ENCODE results near the gene MIER2. TPM values are rescaled to one million over a fixed set of nuclear protein-coding genes. Genes with fewer than 3 reads are reported as not detected.

Gene MIER2
- total RNA-seq, 1 donor from 2014 or later = 47.3 TPM

DNA sequence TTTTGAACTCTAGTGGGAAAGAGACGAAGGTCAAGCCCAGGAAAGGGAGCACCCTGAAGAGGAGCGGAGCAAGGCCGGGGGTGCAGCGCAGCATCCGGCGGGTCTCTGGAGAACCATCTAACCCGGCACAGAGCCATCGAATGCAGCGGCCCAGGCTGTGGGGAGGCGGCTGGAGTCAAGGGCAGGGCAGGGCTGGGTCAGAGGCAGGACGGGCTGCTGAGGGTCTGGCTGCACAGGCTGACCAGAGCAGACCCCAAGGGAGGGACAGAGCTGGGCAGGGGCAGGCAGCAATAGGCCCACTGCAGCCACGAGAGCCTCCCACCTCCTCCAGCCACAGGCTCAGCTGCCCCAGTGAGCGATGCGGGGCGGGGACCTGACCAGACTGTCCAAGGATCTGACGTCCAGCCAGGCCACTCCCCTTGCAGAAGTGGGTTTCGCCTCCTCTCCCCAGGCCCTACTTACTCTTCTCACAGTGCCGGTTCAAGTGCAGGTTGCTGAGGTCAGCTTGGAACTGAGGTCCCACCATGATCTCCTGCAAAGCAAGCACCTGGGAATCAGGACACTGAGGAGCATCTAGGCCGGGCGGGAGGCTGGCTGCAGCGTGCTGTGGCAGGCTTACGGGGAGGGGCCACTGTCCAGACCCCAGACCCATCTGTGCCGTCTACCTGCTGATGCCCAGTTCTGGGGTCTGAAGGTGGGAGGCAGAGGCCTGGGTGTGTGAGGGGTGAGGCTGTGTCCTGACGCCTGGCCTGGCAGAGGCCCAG lies 19.2 kb downstream of the MIER2 start:
- peaks cover 5% of the 10 kb centered on the region for H3K27me3 Mint-ChIP-seq (ENCODE audit: unreplicated experiment)
- H3K36me3 Mint-ChIP-seq (ENCODE audit: unreplicated experiment) = peaks cover 27% of the 10 kb centered on the region
- no peak overlapping the region for H3K27ac Mint-ChIP-seq (ENCODE audit: unreplicated experiment)
- no peaks in the 10 kb centered on the region for H3K4me1 Mint-ChIP-seq (ENCODE audit: low read depth, unreplicated experiment)
- H3K4me3 Mint-ChIP-seq (ENCODE audit: unreplicated experiment) = no peak overlapping the region
- TF ChIP-seq, protein P1, sequence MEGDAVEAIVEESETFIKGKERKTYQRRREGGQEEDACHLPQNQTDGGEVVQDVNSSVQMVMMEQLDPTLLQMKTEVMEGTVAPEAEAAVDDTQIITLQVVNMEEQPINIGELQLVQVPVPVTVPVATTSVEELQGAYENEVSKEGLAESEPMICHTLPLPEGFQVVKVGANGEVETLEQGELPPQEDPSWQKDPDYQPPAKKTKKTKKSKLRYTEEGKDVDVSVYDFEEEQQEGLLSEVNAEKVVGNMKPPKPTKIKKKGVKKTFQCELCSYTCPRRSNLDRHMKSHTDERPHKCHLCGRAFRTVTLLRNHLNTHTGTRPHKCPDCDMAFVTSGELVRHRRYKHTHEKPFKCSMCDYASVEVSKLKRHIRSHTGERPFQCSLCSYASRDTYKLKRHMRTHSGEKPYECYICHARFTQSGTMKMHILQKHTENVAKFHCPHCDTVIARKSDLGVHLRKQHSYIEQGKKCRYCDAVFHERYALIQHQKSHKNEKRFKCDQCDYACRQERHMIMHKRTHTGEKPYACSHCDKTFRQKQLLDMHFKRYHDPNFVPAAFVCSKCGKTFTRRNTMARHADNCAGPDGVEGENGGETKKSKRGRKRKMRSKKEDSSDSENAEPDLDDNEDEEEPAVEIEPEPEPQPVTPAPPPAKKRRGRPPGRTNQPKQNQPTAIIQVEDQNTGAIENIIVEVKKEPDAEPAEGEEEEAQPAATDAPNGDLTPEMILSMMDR (IDR thresholded peaks at IDR 0.05; ENCODE audit: partially characterized antibody, unreplicated experiment) = no peak
- H3K9me3 Mint-ChIP-seq (ENCODE audit: unreplicated experiment) = peaks cover 7% of the 10 kb centered on the region
- no peak for DNase-seq

DNA sequence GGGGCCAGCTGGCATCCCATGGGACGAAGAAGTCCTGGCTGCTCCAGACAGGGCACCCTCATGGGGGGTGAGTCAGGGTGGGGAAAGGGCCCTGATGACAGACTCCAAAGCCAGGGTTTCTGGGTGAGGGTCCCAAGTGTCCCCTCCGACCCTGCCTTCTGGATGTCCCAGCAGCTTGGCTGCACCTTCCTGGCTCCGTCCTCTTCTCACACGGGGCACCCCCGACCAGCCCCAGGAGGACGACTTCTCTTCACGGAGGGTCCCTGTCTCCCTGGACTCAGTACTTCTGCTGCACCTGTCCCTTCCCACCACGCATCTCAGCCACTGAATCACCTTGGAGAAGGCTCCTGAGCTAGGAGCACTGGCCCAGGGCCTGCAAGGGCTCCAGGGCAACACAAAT lies 19.9 kb downstream of the MIER2 start:
- TF ChIP-seq, protein P1 (IDR thresholded peaks at IDR 0.05; ENCODE audit: partially characterized antibody, unreplicated experiment) = no peak
- Mint-ChIP-seq H3K4me1 (ENCODE audit: low read depth, unreplicated experiment) (no peaks in the 10 kb centered on the region), H3K4me3 (ENCODE audit: unreplicated experiment) (no peak overlapping the region), H3K27ac (ENCODE audit: unreplicated experiment) (no peak overlapping the region), H3K36me3 (ENCODE audit: unreplicated experiment) (peaks cover 30% of the 10 kb centered on the region), H3K9me3 (ENCODE audit: unreplicated experiment) (peaks cover 7% of the 10 kb centered on the region), H3K27me3 (ENCODE audit: unreplicated experiment) (peaks cover 5% of the 10 kb centered on the region)
- DNase-seq = no peak

DNA sequence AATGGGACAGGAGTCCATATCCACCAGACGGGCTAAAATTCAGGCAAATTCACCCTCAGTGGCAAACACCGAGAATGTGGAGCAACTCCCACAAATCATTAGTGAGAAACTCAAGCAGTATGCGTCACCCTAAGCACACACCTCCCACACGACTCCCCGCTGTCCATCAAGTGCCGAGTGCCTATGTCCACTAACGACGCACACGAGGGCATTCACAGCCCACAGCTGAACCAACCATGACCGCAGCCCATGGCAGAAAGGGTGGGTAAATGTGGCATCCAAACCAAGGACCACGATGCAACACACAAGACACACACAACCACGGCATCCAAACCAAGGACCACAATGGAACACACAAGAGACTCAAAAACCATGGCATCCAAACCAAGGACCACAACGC lies 22.0 kb downstream of the MIER2 start:
- no peaks in the 10 kb centered on the region for H3K27me3 Mint-ChIP-seq (ENCODE audit: unreplicated experiment)
- peaks cover 4% of the 10 kb centered on the region for H3K9me3 Mint-ChIP-seq (ENCODE audit: unreplicated experiment)
- H3K36me3 Mint-ChIP-seq (ENCODE audit: unreplicated experiment) = peaks cover 22% of the 10 kb centered on the region
- no peak for DNase-seq
- no peak overlapping the region for H3K27ac Mint-ChIP-seq (ENCODE audit: unreplicated experiment)
- H3K4me1 Mint-ChIP-seq (ENCODE audit: low read depth, unreplicated experiment) = no peaks in the 10 kb centered on the region
- no peak overlapping the region for H3K4me3 Mint-ChIP-seq (ENCODE audit: unreplicated experiment)
- TF ChIP-seq, protein P1 (IDR thresholded peaks at IDR 0.05; ENCODE audit: partially characterized antibody, unreplicated experiment) = no peak

DNA sequence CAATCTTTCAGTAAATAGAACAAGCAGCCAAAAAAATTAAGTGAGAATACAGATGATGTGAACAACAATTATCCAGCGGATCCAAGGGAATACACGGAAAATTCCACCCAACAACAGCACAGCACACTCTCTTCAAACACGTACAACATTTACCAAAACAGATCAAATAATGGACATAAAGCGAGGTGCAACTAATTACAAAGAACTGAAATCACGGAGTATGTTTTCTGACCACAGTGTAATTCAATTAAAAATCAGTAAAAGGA lies 26.2 kb downstream of the MIER2 start:
- Mint-ChIP-seq H3K27me3 (ENCODE audit: unreplicated experiment) (peaks cover 4% of the 10 kb centered on the region), H3K36me3 (ENCODE audit: unreplicated experiment) (peaks cover 33% of the 10 kb centered on the region)
- DNase-seq = no peak

More for the DNA sequence above, 26.2 kb downstream of the MIER2 start:
- no peak overlapping the region for H3K27ac Mint-ChIP-seq (ENCODE audit: unreplicated experiment)
- TF ChIP-seq, protein P1 (IDR thresholded peaks at IDR 0.05; ENCODE audit: partially characterized antibody, unreplicated experiment) = no peak
- H3K4me1 Mint-ChIP-seq (ENCODE audit: low read depth, unreplicated experiment) = no peaks in the 10 kb centered on the region
- H3K9me3 Mint-ChIP-seq (ENCODE audit: unreplicated experiment) = peaks cover 6% of the 10 kb centered on the region
- H3K4me3 Mint-ChIP-seq (ENCODE audit: unreplicated experiment) = no peak overlapping the region

Measured in glutamatergic neuron (in vitro differentiated cells).